Measurements from ENCODE around the gene KAZN. TPM values are rescaled to one million over a fixed set of nuclear protein-coding genes. Genes with fewer than 3 reads are reported as not detected.

Gene KAZN
- total RNA-seq, 3 donors from 2014 or later = 0.35 to 1.7 (median 1.2) TPM

GRCh38 chr1:14945132-14946010 lies 346.9 kb downstream of the KAZN start:
- H3K36me3 Mint-ChIP-seq (ENCODE audit: insufficient read depth) = no peaks in the 10 kb centered on the region
- no peaks in the 10 kb centered on the region for H3K9me3 Mint-ChIP-seq
- DNase-seq (no peak), ATAC-seq (no peak)
- no peaks in the 10 kb centered on the region for H3K4me1 Mint-ChIP-seq (ENCODE audit: low read depth)
- no peak overlapping the region for H3K4me3 Mint-ChIP-seq
- H3K27me3 Mint-ChIP-seq (ENCODE audit: low read depth) = no peaks in the 10 kb centered on the region

DNA sequence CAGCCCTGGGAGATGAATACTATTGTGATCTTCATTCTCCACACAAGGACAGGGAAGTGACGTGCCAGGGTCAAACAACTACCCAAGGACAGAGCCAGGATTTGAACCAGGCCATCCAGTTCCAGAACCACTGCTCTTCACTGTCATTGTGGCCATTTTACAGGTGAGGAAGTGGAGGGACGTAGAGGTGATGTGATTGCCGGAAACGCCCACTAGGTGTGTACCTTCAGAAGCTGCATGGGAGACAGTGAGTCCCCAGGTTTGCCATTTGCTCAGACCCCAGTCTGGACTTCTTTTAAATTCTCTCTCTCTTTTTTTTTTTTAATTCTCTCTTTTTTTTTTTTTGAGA lies 347.5 kb downstream of the KAZN start:
- no peak overlapping the region for H3K4me3 Mint-ChIP-seq
- no peaks in the 10 kb centered on the region for H3K36me3 Mint-ChIP-seq (ENCODE audit: insufficient read depth)
- ATAC-seq (no peak), DNase-seq (no peak)
- H3K27me3 Mint-ChIP-seq (ENCODE audit: low read depth) = no peaks in the 10 kb centered on the region
- H3K4me1 Mint-ChIP-seq (ENCODE audit: low read depth) = no peaks in the 10 kb centered on the region
- no peaks in the 10 kb centered on the region for H3K9me3 Mint-ChIP-seq

- no peak overlapping the region for H3K4me3 Mint-ChIP-seq
- DNase-seq (no peak), ATAC-seq (no peak)
- no peaks in the 10 kb centered on the region for H3K4me1 Mint-ChIP-seq (ENCODE audit: low read depth)
- H3K9me3 Mint-ChIP-seq = no peaks in the 10 kb centered on the region
- no peaks in the 10 kb centered on the region for H3K27me3 Mint-ChIP-seq (ENCODE audit: low read depth)
- H3K36me3 Mint-ChIP-seq (ENCODE audit: insufficient read depth) = no peaks in the 10 kb centered on the region
Measured at GRCh38 chr1:14946684-14947238, 348.3 kb downstream of the KAZN start.

- DNase-seq (no peak), ATAC-seq (no peak)
- Mint-ChIP-seq H3K4me3 (no peak overlapping the region), H3K36me3 (ENCODE audit: insufficient read depth) (no peaks in the 10 kb centered on the region), H3K4me1 (ENCODE audit: low read depth) (no peaks in the 10 kb centered on the region), H3K27me3 (ENCODE audit: low read depth) (no peaks in the 10 kb centered on the region), H3K9me3 (no peaks in the 10 kb centered on the region)
Measured at GRCh38 chr1:14947421-14947820, 348.9 kb downstream of the KAZN start.

DNA sequence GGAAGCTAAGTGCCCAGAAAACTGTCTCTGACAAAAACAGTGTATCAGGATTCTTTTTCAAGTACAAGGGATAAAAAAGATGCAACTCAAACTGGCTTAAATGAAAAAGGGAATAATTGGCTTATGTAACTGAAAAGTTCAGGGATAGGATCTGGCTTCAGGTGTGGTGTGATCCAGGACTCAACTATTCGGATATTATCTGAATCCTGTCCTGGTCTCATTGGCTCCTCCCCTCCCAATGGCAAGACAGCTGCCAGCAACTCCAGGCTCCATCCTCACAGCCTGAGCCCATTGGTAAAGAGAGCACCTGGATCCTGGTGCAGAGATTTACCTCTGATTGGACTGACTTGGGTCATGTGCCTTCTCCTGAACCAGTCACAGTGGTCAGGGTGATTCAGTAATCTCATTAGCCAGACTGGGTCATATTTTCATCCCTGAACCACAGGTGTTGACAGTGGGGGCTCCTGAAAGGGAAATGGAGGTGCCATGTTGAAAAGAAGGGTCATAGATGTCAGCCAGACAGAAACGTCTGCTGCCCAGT lies 349.7 kb downstream of the KAZN start:
- no peak for ATAC-seq
- Mint-ChIP-seq H3K9me3 (no peaks in the 10 kb centered on the region), H3K36me3 (ENCODE audit: insufficient read depth) (no peaks in the 10 kb centered on the region)

DNA sequence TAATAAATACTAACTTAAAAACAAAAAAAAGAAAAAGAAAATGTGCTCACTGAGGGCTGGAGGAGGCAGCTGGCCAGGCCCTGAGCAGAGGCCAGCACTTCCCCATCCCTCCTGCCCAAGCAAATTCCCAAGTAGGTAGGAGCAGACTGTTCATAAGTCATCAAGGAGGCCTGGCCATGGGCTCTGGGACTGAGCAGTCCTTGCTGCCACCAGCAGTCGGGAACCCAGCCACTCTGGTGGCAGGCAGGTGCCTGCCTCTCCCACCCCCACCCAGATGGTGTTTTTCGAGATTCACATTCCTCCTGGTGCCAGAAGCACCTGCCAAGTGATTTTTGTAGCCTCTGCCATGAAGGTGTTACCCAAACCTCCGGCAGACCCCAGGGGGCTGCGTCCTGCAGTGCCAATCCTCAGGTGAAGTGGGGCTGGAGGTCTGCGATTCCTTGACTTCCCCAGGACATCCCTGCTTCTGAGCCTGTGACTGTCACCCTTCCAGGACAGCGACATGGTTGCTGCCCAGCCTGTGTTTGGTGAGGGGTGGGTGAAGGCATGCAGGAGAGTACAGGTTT lies 350.9 kb downstream of the KAZN start:
- no peaks in the 10 kb centered on the region for H3K9me3 Mint-ChIP-seq
- no peak for DNase-seq
- ATAC-seq = no peak
- H3K4me1 Mint-ChIP-seq (ENCODE audit: low read depth) = no peaks in the 10 kb centered on the region
- no peaks in the 10 kb centered on the region for H3K27me3 Mint-ChIP-seq (ENCODE audit: low read depth)
- no peak overlapping the region for H3K4me3 Mint-ChIP-seq
- no peaks in the 10 kb centered on the region for H3K36me3 Mint-ChIP-seq (ENCODE audit: insufficient read depth)

More for the DNA sequence above, 349.7 kb downstream of the KAZN start:
- no peaks in the 10 kb centered on the region for H3K27me3 Mint-ChIP-seq (ENCODE audit: low read depth)
- no peaks in the 10 kb centered on the region for H3K4me1 Mint-ChIP-seq (ENCODE audit: low read depth)
- DNase-seq = no peak
- no peak overlapping the region for H3K4me3 Mint-ChIP-seq

- Mint-ChIP-seq H3K4me3 (no peak overlapping the region), H3K9me3 (no peaks in the 10 kb centered on the region), H3K4me1 (ENCODE audit: low read depth) (no peaks in the 10 kb centered on the region), H3K27me3 (ENCODE audit: low read depth) (no peaks in the 10 kb centered on the region), H3K36me3 (ENCODE audit: insufficient read depth) (no peaks in the 10 kb centered on the region)
- ATAC-seq (no peak), DNase-seq (no peak)
Measured at GRCh38 chr1:14949836-14950713, 351.6 kb downstream of the KAZN start.

DNA sequence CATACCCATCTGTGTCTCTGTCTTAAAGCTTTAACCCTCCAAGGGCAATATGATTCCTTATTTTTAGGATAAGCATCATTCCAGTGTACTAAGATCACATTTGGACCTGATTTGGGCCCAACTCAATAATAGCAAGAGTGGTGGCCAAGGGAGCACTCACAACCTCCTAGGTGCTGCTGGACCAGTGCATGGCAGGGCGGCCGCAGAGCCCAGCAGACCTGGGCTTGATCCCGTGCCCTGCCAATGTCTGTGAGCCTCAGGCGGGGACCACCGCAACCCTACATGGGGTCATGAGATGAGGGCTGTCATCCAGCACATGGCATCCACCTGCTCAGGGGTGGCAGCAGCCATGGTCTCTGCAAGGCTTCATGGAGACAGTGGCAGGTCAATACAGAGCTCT lies 353.3 kb downstream of the KAZN start:
- H3K9me3 Mint-ChIP-seq = no peaks in the 10 kb centered on the region
- H3K4me3 Mint-ChIP-seq = no peak overlapping the region
- no peaks in the 10 kb centered on the region for H3K27me3 Mint-ChIP-seq (ENCODE audit: low read depth)

GRCh38 chr1:14952626-14953314 lies 354.3 kb downstream of the KAZN start:
- H3K36me3 Mint-ChIP-seq (ENCODE audit: insufficient read depth) = no peaks in the 10 kb centered on the region
- ATAC-seq (no peak), DNase-seq (no peak)
- H3K9me3 Mint-ChIP-seq = no peaks in the 10 kb centered on the region
- H3K4me3 Mint-ChIP-seq = no peak overlapping the region
- no peaks in the 10 kb centered on the region for H3K27me3 Mint-ChIP-seq (ENCODE audit: low read depth)
- H3K4me1 Mint-ChIP-seq (ENCODE audit: low read depth) = no peaks in the 10 kb centered on the region

More for the DNA sequence above, 353.3 kb downstream of the KAZN start:
- Mint-ChIP-seq H3K36me3 (ENCODE audit: insufficient read depth) (no peaks in the 10 kb centered on the region), H3K4me1 (ENCODE audit: low read depth) (no peaks in the 10 kb centered on the region)
- DNase-seq (no peak), ATAC-seq (no peak)

GRCh38 chr1:14954210-14954609 lies 355.7 kb downstream of the KAZN start:
- DNase-seq (no peak), ATAC-seq (no peak)
- H3K27me3 Mint-ChIP-seq (ENCODE audit: low read depth) = no peaks in the 10 kb centered on the region
- H3K9me3 Mint-ChIP-seq = no peaks in the 10 kb centered on the region
- no peak overlapping the region for H3K4me3 Mint-ChIP-seq
- no peaks in the 10 kb centered on the region for H3K4me1 Mint-ChIP-seq (ENCODE audit: low read depth)
- no peaks in the 10 kb centered on the region for H3K36me3 Mint-ChIP-seq (ENCODE audit: insufficient read depth)

GRCh38 chr1:14954930-14955329 lies 356.4 kb downstream of the KAZN start:
- no peaks in the 10 kb centered on the region for H3K27me3 Mint-ChIP-seq (ENCODE audit: low read depth)
- DNase-seq = no peak
- ATAC-seq = no peak
- no peaks in the 10 kb centered on the region for H3K4me1 Mint-ChIP-seq (ENCODE audit: low read depth)
- H3K9me3 Mint-ChIP-seq = no peaks in the 10 kb centered on the region
- no peak overlapping the region for H3K4me3 Mint-ChIP-seq
- H3K36me3 Mint-ChIP-seq (ENCODE audit: insufficient read depth) = no peaks in the 10 kb centered on the region

- DNase-seq (no peak), ATAC-seq (no peak)
- Mint-ChIP-seq H3K4me1 (ENCODE audit: low read depth) (no peaks in the 10 kb centered on the region), H3K4me3 (no peak overlapping the region), H3K27me3 (ENCODE audit: low read depth) (no peaks in the 10 kb centered on the region), H3K36me3 (ENCODE audit: insufficient read depth) (no peaks in the 10 kb centered on the region), H3K9me3 (no peaks in the 10 kb centered on the region)
Measured at GRCh38 chr1:14955402-14955801, 356.9 kb downstream of the KAZN start.

DNA sequence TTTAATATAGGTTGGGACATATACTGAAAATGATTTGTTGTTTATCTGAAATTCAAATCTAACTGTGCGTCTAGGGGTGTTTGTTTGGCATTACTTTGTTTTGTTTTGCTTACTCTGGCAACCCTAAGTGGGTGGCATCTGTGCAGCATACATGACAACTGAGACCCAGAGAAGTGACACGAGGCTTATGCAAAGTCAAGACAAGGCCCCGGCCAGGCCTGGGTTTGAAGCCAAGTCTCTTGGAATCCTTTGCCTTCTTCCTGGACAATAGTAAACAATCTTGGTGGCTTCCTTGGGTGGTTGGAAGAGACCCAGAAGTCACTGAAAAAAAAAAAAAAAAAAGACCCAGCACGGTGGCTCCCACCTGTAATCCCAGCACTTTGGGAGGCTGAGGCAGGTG lies 357.5 kb downstream of the KAZN start:
- Mint-ChIP-seq H3K27me3 (ENCODE audit: low read depth) (no peaks in the 10 kb centered on the region), H3K36me3 (ENCODE audit: insufficient read depth) (no peaks in the 10 kb centered on the region), H3K4me1 (ENCODE audit: low read depth) (no peaks in the 10 kb centered on the region), H3K9me3 (no peaks in the 10 kb centered on the region), H3K4me3 (no peak overlapping the region)
- DNase-seq (no peak), ATAC-seq (no peak)
